Karpas-422 (cell line): ENCODE results near the gene SLC5A6. TPM values are rescaled to one million over a fixed set of nuclear protein-coding genes. Genes with fewer than 3 reads are reported as not detected.

Experiments used
- DNase-seq: peaks from one replicate; pipeline ENCODE4 v3.0.0-alpha.2; 2015
- H2AFZ ChIP-seq: fragments of 200-600 bp; sonication (generic); 2 replicates; pipeline ENCODE4 v1.6.1; 2014; ENCODE audit warnings: antibody characterized with exemption, low read length, mixed read lengths
- H3K27ac ChIP-seq: fragments of 200-600 bp; sonication (generic); 2 replicates; pipeline ENCODE4 v1.5.1; 2014; ENCODE audit warnings: mild to moderate bottlenecking, low read length, moderate library complexity
- H3K27me3 ChIP-seq: fragments of 200-600 bp; sonication (generic); 2 replicates; pipeline ENCODE4 v1.6.1; 2014; ENCODE audit warnings: low read length, mixed read lengths
- H3K36me3 ChIP-seq: fragments of 200-600 bp; sonication (generic); 2 replicates; pipeline ENCODE4 v1.6.1; 2014; ENCODE audit warnings: low read length, mixed read lengths; ENCODE audit not compliant: insufficient read depth
- H3K4me1 ChIP-seq: fragments of 200-600 bp; sonication (generic); 2 replicates; pipeline ENCODE4 v1.6.1; 2014; ENCODE audit warnings: mild to moderate bottlenecking, low read length, mixed read lengths
- H3K4me2 ChIP-seq: fragments of 200-600 bp; sonication (generic); 2 replicates; pipeline ENCODE4 v1.6.1; 2014; ENCODE audit warnings: low read length, low read depth, mild to moderate bottlenecking; ENCODE audit not compliant: poor library complexity, severe bottlenecking
- H3K4me3 ChIP-seq: fragments of 200-600 bp; sonication (generic); 2 replicates; pipeline ENCODE4 v1.5.1; 2014; ENCODE audit warnings: mild to moderate bottlenecking, antibody characterized with exemption, low read length, mixed read lengths
- H3K79me2 ChIP-seq: fragments of 200-600 bp; sonication (generic); 2 replicates; pipeline ENCODE4 v1.6.1; 2014; ENCODE audit warnings: mild to moderate bottlenecking, low read length, mixed read lengths
- H3K9ac ChIP-seq: fragments of 200-600 bp; sonication (generic); 2 replicates; pipeline ENCODE4 v1.6.0; 2014; ENCODE audit warnings: low read length
- H3K9me2 ChIP-seq: fragments of 200-600 bp; sonication (generic), shearing (Covaris generic); replicated peaks from 2 replicates; pipeline ENCODE4 v1.6.0; 2014; ENCODE audit warnings: mild to moderate bottlenecking, low read length, moderate library complexity; ENCODE audit not compliant: insufficient read depth
- H3K9me3 ChIP-seq: fragments of 300-700, 200-600 bp; sonication (generic); 2 replicates; pipeline ENCODE4 v1.6.1; 2014; ENCODE audit warnings: low read length, mixed read lengths
- H4K20me1 ChIP-seq: fragments of 200-600 bp; sonication (generic); 2 replicates; pipeline ENCODE4 v1.6.1; 2014; ENCODE audit warnings: mild to moderate bottlenecking, antibody characterized with exemption, low read length, low read depth; ENCODE audit not compliant: insufficient read depth
- total RNA-seq: library from RNA; depleted of rRNA; stranded (reverse); fragments of >200 nt; shearing (Covaris generic); gene quantifications from 2 replicates; pipeline ENCODE4 v1.2.3, GENCODE V29; 2014; ENCODE audit warnings: low replicate concordance; rRNA removed

SLC5A6 gene
- total RNA-seq = 23.7 and 38.4 TPM in 2 replicates

DNA sequence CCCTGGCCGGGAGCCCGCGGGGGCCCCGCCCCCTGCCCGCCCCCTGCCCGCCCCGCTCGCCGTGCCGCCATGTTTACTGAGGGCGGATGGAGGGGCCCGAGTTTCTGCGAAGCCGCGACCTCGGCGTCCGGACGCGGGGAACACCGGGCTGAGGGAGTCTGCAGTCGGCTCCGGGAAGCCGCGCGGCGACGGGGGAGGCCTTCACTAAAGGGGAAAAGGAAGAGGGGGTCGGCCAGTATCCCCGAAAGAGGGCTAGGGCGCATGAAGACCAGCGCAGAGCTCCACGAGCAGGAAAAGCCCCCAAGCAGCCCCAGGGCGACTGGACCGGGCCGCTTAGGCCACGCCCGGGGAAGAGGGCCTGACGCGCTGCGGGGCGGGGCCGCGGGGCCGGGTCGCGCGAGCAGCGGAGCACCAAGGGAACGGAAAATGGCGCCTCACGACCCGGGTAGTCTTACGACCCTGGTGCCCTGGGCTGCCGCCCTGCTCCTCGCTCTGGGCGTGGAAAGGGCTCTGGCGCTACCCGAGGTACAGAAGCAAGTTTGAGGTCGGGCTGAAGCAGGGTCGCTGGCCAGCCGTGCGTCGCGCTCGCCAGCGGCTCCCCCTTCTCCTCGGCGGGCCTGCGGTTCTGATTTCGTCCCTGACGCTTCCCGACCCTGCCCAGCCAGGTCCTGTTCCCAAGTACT, at the start of gene SLC5A6, which contains the start of gene ATRAID:
TSS of gene SLC5A6 (minus strand) at position 326 of the 683 bp plus-strand sequence. CDS start 4,618 bp downstream, outside the sequence.
TSS of gene ATRAID (plus strand) at position 99 of the 683 bp plus-strand sequence. CDS start at position 427, 328 bp downstream.
- H3K27me3 ChIP-seq = no peaks in the 10 kb centered on the region
- H3K27ac ChIP-seq = peak within 1 kb of the TSS; percentile 86
- H3K4me1 ChIP-seq = peaks cover 59% of the 10 kb centered on the region
- no peaks in the 10 kb centered on the region for H3K9me2 ChIP-seq
- peak within 1 kb of the TSS; percentile 90 for H3K4me2 ChIP-seq
- H3K9me3 ChIP-seq = no peaks in the 10 kb centered on the region
- H4K20me1 ChIP-seq = no peaks in the 10 kb centered on the region
- DNase-seq = peak; percentile 97
- peaks cover 26% of the 10 kb centered on the region; the same call in 1 of the 2 replicates for H3K36me3 ChIP-seq
- peaks cover 33% of the 10 kb centered on the region for H3K79me2 ChIP-seq
- H3K9ac ChIP-seq = peak within 1 kb of the TSS; percentile 91
- peak within 1 kb of the TSS; percentile 50; the same call in 1 of the 2 replicates for H2AFZ ChIP-seq
- H3K4me3 ChIP-seq = peak within 1 kb of the TSS; percentile 89

- no peak for DNase-seq
- H3K4me2 ChIP-seq = no peak overlapping the region
- H2AFZ ChIP-seq = no peak overlapping the region
- no peaks in the 10 kb centered on the region for H3K9me2 ChIP-seq
- 0 out of 2 replicates have a peak, but pooled peaks cover 2% of the 10 kb centered on the region for H3K27me3 ChIP-seq
- H3K4me3 ChIP-seq = no peak overlapping the region
- no peak overlapping the region for H3K9ac ChIP-seq
- no peaks in the 10 kb centered on the region for H3K9me3 ChIP-seq
- H3K36me3 ChIP-seq = no peaks in the 10 kb centered on the region
- H4K20me1 ChIP-seq = peaks cover 5% of the 10 kb centered on the region; the same call in 1 of the 2 replicates
- H3K79me2 ChIP-seq = no peaks in the 10 kb centered on the region
- H3K4me1 ChIP-seq = peaks cover 19% of the 10 kb centered on the region
- no peak overlapping the region for H3K27ac ChIP-seq
Observed at GRCh38 chr2:27261241-27261925, 49.3 kb upstream of the SLC5A6 start.

DNA sequence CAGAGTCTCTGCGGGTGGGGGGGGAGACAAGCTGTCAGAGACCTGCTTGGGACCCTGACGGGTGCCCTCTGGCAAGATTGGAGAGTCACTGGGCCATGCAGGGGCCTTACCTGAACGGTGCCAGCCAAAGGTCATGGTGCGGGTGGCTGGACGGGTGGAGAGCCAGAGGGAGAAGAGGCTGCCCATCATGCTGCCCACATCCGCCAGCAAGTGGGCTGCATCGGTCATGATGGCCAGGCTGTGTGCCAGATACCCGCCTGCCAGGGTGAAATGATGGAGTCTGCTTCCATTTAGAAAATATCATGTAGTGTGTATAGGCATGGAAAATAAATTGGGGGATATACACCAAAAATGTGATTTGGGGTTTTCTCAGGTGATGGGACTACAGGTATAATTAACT, 46.0 kb upstream of the SLC5A6 start:
- no peak for DNase-seq
- Histone ChIP-seq H3K27me3 (no peaks in the 10 kb centered on the region), H3K9me2 (no peaks in the 10 kb centered on the region), H3K4me1 (peaks cover 9% of the 10 kb centered on the region), H3K27ac (no peak overlapping the region), H3K9ac (no peak overlapping the region), H3K4me2 (no peak overlapping the region), H3K9me3 (no peaks in the 10 kb centered on the region), H2AFZ (no peak overlapping the region), H3K79me2 (no peaks in the 10 kb centered on the region), H4K20me1 (no peaks in the 10 kb centered on the region), H3K36me3 (no peaks in the 10 kb centered on the region), H3K4me3 (no peak overlapping the region)

DNA sequence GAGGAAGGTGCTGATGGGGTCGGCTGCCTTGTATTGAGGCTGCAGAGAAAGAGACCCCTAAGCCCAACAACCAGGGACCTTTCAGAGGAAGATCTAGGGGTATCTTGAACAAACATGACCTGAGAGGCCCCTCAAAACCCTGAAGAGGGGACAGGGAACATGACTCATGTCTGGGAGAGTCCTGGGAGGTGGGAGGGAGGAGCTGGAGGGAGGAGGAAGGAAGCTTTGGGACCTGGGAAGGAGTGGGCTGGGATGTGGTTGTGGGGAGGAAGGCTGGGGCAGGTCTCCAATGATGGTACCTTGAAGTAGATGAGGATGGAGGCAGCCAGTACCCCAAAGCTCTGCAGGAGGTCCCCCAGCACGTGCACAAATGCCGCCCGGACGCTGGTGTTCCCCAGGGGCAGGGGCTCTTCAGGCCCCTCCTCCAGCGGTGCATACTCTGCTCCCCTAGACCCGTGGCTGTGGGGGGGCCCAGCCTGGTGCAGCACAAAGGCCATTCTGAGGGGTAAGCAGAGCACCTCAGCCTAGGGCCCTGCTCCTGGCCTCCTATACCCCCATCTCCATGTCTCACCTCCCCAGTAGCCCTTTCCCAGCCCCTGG, 44.9 kb upstream of the SLC5A6 start:
- Histone ChIP-seq H2AFZ (no peak overlapping the region), H3K4me1 (peaks cover 1% of the 10 kb centered on the region), H3K4me2 (no peak overlapping the region), H3K36me3 (no peaks in the 10 kb centered on the region), H3K9ac (no peak overlapping the region), H4K20me1 (no peaks in the 10 kb centered on the region), H3K4me3 (no peak overlapping the region), H3K27ac (no peak overlapping the region), H3K79me2 (no peaks in the 10 kb centered on the region), H3K9me2 (no peaks in the 10 kb centered on the region), H3K9me3 (no peaks in the 10 kb centered on the region), H3K27me3 (no peaks in the 10 kb centered on the region)
- no peak for DNase-seq

- H3K4me3 ChIP-seq = no peak overlapping the region
- H3K27ac ChIP-seq = no peak overlapping the region
- no peaks in the 10 kb centered on the region for H3K9me3 ChIP-seq
- no peaks in the 10 kb centered on the region for H3K79me2 ChIP-seq
- H3K9ac ChIP-seq = no peak overlapping the region
- H2AFZ ChIP-seq = no peak overlapping the region
- DNase-seq = no peak
- H3K4me2 ChIP-seq = no peak overlapping the region
- no peaks in the 10 kb centered on the region for H3K9me2 ChIP-seq
- H3K27me3 ChIP-seq = no peaks in the 10 kb centered on the region
- H4K20me1 ChIP-seq = no peaks in the 10 kb centered on the region
- peaks cover 14% of the 10 kb centered on the region for H3K4me1 ChIP-seq
- no peaks in the 10 kb centered on the region for H3K36me3 ChIP-seq
Observed at GRCh38 chr2:27255660-27256059, 43.6 kb upstream of the SLC5A6 start.

DNA sequence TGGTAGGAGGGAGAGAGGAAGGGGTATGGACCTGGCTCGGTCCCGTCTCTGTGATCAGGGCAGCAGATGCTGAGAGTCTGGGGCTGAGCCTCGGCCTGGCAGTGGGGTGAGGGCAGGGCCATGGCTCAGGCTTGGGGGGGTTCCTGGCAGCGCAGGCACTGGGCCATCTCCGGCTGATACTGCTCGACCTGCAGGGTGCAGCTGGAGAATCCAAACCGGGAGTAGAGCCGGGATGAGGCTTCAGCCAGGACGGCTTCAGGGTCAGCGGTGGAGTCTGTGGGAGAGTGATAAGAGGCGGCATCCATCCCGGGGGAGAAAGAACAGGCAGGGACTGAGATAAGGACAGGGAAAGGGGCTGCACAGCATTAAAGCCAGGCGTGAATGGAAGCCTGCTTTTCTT, 43.1 kb upstream of the SLC5A6 start:
- Histone ChIP-seq H3K9me2 (no peaks in the 10 kb centered on the region), H3K9ac (no peak overlapping the region), H3K4me3 (no peak overlapping the region), H3K79me2 (no peaks in the 10 kb centered on the region), H3K27me3 (no peaks in the 10 kb centered on the region), H3K4me2 (no peak overlapping the region), H3K9me3 (no peaks in the 10 kb centered on the region), H3K36me3 (no peaks in the 10 kb centered on the region), H2AFZ (no peak overlapping the region), H3K4me1 (peaks cover 19% of the 10 kb centered on the region), H3K27ac (no peak overlapping the region), H4K20me1 (no peaks in the 10 kb centered on the region)
- DNase-seq = no peak

- H2AFZ ChIP-seq = no peak overlapping the region
- H3K4me3 ChIP-seq = no peak overlapping the region
- no peaks in the 10 kb centered on the region for H3K27me3 ChIP-seq
- no peak overlapping the region; the same call in 1 of the 2 replicates for H3K9ac ChIP-seq
- peaks cover 19% of the 10 kb centered on the region for H3K4me1 ChIP-seq
- H3K9me3 ChIP-seq = no peaks in the 10 kb centered on the region
- H3K27ac ChIP-seq = no peak overlapping the region
- no peaks in the 10 kb centered on the region for H4K20me1 ChIP-seq
- H3K36me3 ChIP-seq = no peaks in the 10 kb centered on the region
- H3K4me2 ChIP-seq = peak overlapping the region; percentile 23
- H3K79me2 ChIP-seq = no peaks in the 10 kb centered on the region
- DNase-seq = no peak
- no peaks in the 10 kb centered on the region for H3K9me2 ChIP-seq
Observed at GRCh38 chr2:27251766-27252165, 39.7 kb upstream of the SLC5A6 start.
